ENCODE measurements around the gene SAA2.
"Not testable (repeated sequence)": the region's sequence is repeated elsewhere in the genome, so short reads cannot be mapped to it uniquely, and the experiment has no call there.

Gene SAA2

GRCh38 chr11:18280438-18281045 lies 32.1 kb upstream of the SAA2 start:
- no peak overlapping the region for H3K27ac ChIP-seq
- peaks cover 36% of the 10 kb centered on the region for H3K36me3 ChIP-seq (replicated peaks)
- TF ChIP-seq CTCF (IDR thresholded peaks at IDR 0.05; ENCODE audit: low read depth, low read length, missing control alignments): no peak
- H3K4me3 ChIP-seq (ENCODE audit: low read depth, low read length): no peak overlapping the region
- H3K27me3 ChIP-seq (replicated peaks): no peaks in the 10 kb centered on the region
- DNase-seq: no peak
- in situ Hi-C loops (cut with HindIII; ENCODE audit: low pct_ligation_motif_present, low sequenced_read_pairs): no loop called here

- Histone ChIP-seq H3K27me3 (replicated peaks) (no peaks in the 10 kb centered on the region), H3K27ac (no peak overlapping the region), H3K36me3 (replicated peaks) (peaks cover 24% of the 10 kb centered on the region), H3K4me3 (ENCODE audit: low read depth, low read length) (no peak overlapping the region)
- TF ChIP-seq CTCF (IDR thresholded peaks at IDR 0.05; ENCODE audit: low read depth, low read length, missing control alignments): no peak
- in situ Hi-C loops (cut with HindIII; ENCODE audit: low pct_ligation_motif_present, low sequenced_read_pairs): no loop called here
- no peak for DNase-seq
These were observed 29.2 kb upstream of the SAA2 start for GRCh38 chr11:18277565-18278271.

- in situ Hi-C loops (cut with HindIII; ENCODE audit: low pct_ligation_motif_present, low sequenced_read_pairs): no loop called here
- no peaks in the 10 kb centered on the region for H3K27me3 ChIP-seq (replicated peaks)
- H3K27ac ChIP-seq: no peak overlapping the region
- no peak for DNase-seq
- TF ChIP-seq CTCF (IDR thresholded peaks at IDR 0.05; ENCODE audit: low read depth, low read length, missing control alignments): no peak
- no peaks in the 10 kb centered on the region for H3K36me3 ChIP-seq (replicated peaks)
- no peak overlapping the region for H3K4me3 ChIP-seq (ENCODE audit: low read depth, low read length)
These were observed 22.7 kb upstream of the SAA2 start for GRCh38 chr11:18271206-18271605.

GRCh38 chr11:18270102-18270501 lies 21.6 kb upstream of the SAA2 start:
- no peak for DNase-seq
- in situ Hi-C loops (cut with HindIII; ENCODE audit: low pct_ligation_motif_present, low sequenced_read_pairs): no loop called here
- Histone ChIP-seq H3K36me3 (replicated peaks) (no peaks in the 10 kb centered on the region), H3K27me3 (replicated peaks) (no peaks in the 10 kb centered on the region), H3K4me3 (ENCODE audit: low read depth, low read length) (no peak overlapping the region), H3K27ac (no peak overlapping the region)
- peak; percentile 10 for TF ChIP-seq CTCF (IDR thresholded peaks at IDR 0.05; ENCODE audit: low read depth, low read length, missing control alignments)

- DNase-seq; in situ Hi-C loops (cut with HindIII; ENCODE audit: low pct_ligation_motif_present, low sequenced_read_pairs); H3K27ac ChIP-seq; H3K4me3 ChIP-seq (ENCODE audit: low read depth, low read length); H3K27me3 ChIP-seq (replicated peaks); H3K36me3 ChIP-seq (replicated peaks): not testable (repeated sequence)
These were observed 20.8 kb upstream of the SAA2 start for GRCh38 chr11:18269252-18269651.

- in situ Hi-C loops (cut with HindIII; ENCODE audit: low pct_ligation_motif_present, low sequenced_read_pairs); H3K27me3 ChIP-seq (replicated peaks); DNase-seq; H3K4me3 ChIP-seq (ENCODE audit: low read depth, low read length); H3K27ac ChIP-seq; H3K36me3 ChIP-seq (replicated peaks): not testable (repeated sequence)
These were observed 19.1 kb upstream of the SAA2 start for GRCh38 chr11:18267335-18268133.
